Measurements from ENCODE around the gene SUGCT.

DNA sequence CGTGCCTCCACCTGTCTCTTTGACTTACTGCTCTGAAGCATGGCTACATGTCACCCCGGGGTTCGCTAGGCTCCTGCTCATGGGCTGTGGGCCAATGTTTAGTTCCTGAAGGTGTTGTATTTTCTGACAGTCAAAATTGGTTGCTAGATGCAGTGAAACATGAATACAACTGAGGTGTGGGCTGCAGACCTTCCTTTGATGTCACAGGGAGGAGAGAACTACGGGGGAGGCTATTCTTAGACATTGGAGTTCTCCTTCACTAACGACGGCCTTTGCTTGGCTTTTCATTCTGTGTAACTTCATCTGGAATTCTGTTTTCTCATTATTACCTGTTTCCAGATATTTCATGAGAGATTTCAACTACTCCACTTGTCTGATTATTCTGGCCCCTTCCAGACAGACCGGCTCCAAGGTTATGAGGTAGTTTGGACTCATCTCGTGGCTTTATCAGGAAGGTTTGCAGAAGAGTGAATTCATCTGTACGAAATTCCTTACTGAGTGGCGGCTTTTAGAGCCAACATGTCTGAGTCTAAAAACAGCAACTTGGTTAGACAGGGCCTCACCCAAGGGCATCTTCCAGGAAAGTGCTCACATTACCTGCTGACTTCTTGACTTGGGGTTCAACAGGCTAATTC is 774.7 kb downstream of the SUGCT start:
- TF ChIP-seq SMAD4 (CRISPR knock-in tag; IDR thresholded peaks at IDR 0.05), result no peak
- TF ChIP-seq ZNF219 (CRISPR knock-in tag; IDR thresholded peaks at IDR 0.05; ENCODE audit: borderline replicate concordance), result no peak
- no peak for TF ChIP-seq MXD4 (CRISPR knock-in tag; IDR thresholded peaks at IDR 0.05; ENCODE audit: borderline replicate concordance)
- TF ChIP-seq, protein P1, sequence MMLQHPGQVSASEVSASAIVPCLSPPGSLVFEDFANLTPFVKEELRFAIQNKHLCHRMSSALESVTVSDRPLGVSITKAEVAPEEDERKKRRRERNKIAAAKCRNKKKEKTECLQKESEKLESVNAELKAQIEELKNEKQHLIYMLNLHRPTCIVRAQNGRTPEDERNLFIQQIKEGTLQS (CRISPR knock-in tag; conservative IDR thresholded peaks at IDR 0.05), result no peak
- TF ChIP-seq HMGA2 (CRISPR knock-in tag; IDR thresholded peaks at IDR 0.05), result no peak
- TF ChIP-seq, protein P2, sequence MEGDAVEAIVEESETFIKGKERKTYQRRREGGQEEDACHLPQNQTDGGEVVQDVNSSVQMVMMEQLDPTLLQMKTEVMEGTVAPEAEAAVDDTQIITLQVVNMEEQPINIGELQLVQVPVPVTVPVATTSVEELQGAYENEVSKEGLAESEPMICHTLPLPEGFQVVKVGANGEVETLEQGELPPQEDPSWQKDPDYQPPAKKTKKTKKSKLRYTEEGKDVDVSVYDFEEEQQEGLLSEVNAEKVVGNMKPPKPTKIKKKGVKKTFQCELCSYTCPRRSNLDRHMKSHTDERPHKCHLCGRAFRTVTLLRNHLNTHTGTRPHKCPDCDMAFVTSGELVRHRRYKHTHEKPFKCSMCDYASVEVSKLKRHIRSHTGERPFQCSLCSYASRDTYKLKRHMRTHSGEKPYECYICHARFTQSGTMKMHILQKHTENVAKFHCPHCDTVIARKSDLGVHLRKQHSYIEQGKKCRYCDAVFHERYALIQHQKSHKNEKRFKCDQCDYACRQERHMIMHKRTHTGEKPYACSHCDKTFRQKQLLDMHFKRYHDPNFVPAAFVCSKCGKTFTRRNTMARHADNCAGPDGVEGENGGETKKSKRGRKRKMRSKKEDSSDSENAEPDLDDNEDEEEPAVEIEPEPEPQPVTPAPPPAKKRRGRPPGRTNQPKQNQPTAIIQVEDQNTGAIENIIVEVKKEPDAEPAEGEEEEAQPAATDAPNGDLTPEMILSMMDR (IDR thresholded peaks at IDR 0.05), result no peak
